Activated CD4-positive, alpha-beta T cell treated with anti-CD3 and anti-CD28 coated beads for 36 hours (primary cell): ENCODE data around the gene GHRL. TPM values are rescaled to one million over a fixed set of nuclear protein-coding genes. Genes with fewer than 3 reads are reported as not detected.
"Not testable (repeated sequence)": the region's sequence is repeated elsewhere in the genome, so short reads cannot be mapped to it uniquely, and the experiment has no call there.

ENCODE experiments used
- ATAC-seq: fragments of 200-7000 bp; cut with Tn5 transposase; one replicate; pipeline ENCODE4 v1.10.0; 2021; ENCODE audit warnings: mild to moderate bottlenecking, moderate library complexity
- CTCF ChIA-PET: fragments of 350-600 bp; sonication (Branson Sonifier 250); formaldehyde crosslinking; loops from one replicate; lab custom pipeline; 2021; ENCODE audit warnings: antibody characterized with exemption; lab: Charles Lee
- POLR2A ChIA-PET: fragments of 350-600 bp; sonication (Branson Sonifier 250); formaldehyde crosslinking; loops from one replicate; lab custom pipeline; 2021; ENCODE audit warnings: antibody characterized with exemption, inconsistent platforms; lab: Charles Lee
- DNase-seq: peaks from one replicate; pipeline ENCODE4 v3.0.0-alpha.2; 2020
- H3K27ac Mint-ChIP-seq: one replicate; pipeline ENCODE4 v1.8.0; 2021; ENCODE audit warnings: mixed read lengths
- H3K27me3 Mint-ChIP-seq: one replicate; pipeline ENCODE4 v1.8.0; 2021; ENCODE audit warnings: mixed read lengths
- H3K36me3 Mint-ChIP-seq: one replicate; pipeline ENCODE4 v1.8.0; 2021; ENCODE audit warnings: low read depth, mixed read lengths
- H3K4me1 Mint-ChIP-seq: one replicate; pipeline ENCODE4 v1.8.0; 2021; ENCODE audit warnings: mixed read lengths
- H3K4me3 Mint-ChIP-seq: one replicate; pipeline ENCODE4 v1.8.0; 2021; ENCODE audit warnings: mild to moderate bottlenecking, moderate library complexity, mixed read lengths
- H3K9me3 Mint-ChIP-seq: one replicate; pipeline ENCODE4 v1.8.0; 2021; ENCODE audit warnings: low read depth, mixed read lengths
- intact Hi-C, 2 experiments: fragments of 100-400 bp; cut with DNase I in 1 of 2; cut with micrococcal nuclease in 1 of 2; formaldehyde crosslinking; loops; one replicate each; pipeline versions ENCODE4 v1.14.2 to v1.15.1; 2022 to 2024; cut with DNase I, micrococcal nuclease
- total RNA-seq, 2 experiments: library from RNA; stranded (reverse); gene quantifications; one replicate each; pipeline ENCODE4 v1.2.3, GENCODE V29; 2021

GHRL gene
- total RNA-seq, 2 experiments from 2014 or later, result 0.19 to 0.30 TPM

GRCh38 chr3:10310578-10310977 is 17.8 kb upstream of the GHRL start:
- CTCF ChIA-PET, result no interaction called here
- Mint-ChIP-seq H3K27me3 (no peaks in the 10 kb centered on the region), H3K27ac (peak overlapping the region; percentile 29), H3K9me3 (no peaks in the 10 kb centered on the region), H3K36me3 (peaks cover 54% of the 10 kb centered on the region), H3K4me1 (peaks cover 9% of the 10 kb centered on the region), H3K4me3 (no peak overlapping the region)
- DNase-seq, result no peak
- POLR2A ChIA-PET, result no interaction called here
- intact Hi-C loops, result no loop called here
- ATAC-seq, result no peak

GRCh38 chr3:10309736-10310135 is 17.0 kb upstream of the GHRL start:
- DNase-seq, result no peak
- ChIA-PET POLR2A (interaction anchor here (0.6 kb wide), 1 partner anchor 20 kb away, joined by 3 read pairs; no protein-coding TSS in a partner anchor), CTCF (interaction anchor here (0.6 kb wide), 1 partner anchor 156 kb away, joined by 3 read pairs; no protein-coding TSS in a partner anchor)
- peaks cover 58% of the 10 kb centered on the region for H3K36me3 Mint-ChIP-seq
- H3K27me3 Mint-ChIP-seq, result no peaks in the 10 kb centered on the region
- peak overlapping the region; percentile 65 for H3K27ac Mint-ChIP-seq
- no peaks in the 10 kb centered on the region for H3K9me3 Mint-ChIP-seq
- intact Hi-C loops, result no loop called here
- H3K4me1 Mint-ChIP-seq, result peaks cover 9% of the 10 kb centered on the region
- no peak for ATAC-seq
- H3K4me3 Mint-ChIP-seq, result no peak overlapping the region

DNA sequence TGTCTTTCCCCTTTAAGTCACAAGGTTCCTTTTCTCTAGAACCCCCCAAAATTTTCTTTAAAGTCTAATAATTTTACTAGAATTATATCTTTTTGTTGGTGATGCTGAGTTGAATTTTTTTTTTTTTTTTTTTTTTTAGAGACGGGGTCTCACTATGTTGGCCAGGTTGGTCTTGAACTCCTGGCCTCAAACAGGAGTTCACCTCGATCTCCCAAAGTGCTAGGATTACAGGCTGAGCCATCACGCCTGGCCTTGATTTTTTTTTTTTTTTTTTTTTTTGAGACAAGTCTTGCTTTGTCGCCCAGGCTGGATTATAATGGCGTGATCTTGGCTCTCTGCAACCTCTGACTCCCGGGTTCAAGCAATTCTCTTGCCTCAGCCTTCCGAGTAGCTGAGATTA is 15.9 kb upstream of the GHRL start:
- H3K4me3 Mint-ChIP-seq, result no peak overlapping the region
- peaks cover 58% of the 10 kb centered on the region for H3K36me3 Mint-ChIP-seq
- POLR2A ChIA-PET, result no interaction called here
- H3K9me3 Mint-ChIP-seq, result no peaks in the 10 kb centered on the region
- H3K27ac Mint-ChIP-seq, result no peak overlapping the region
- ATAC-seq, result no peak
- peaks cover 9% of the 10 kb centered on the region for H3K4me1 Mint-ChIP-seq
- no peaks in the 10 kb centered on the region for H3K27me3 Mint-ChIP-seq
- DNase-seq, result no peak
- CTCF ChIA-PET, result interaction anchor here (0.6 to 0.7 kb wide), 2 partner anchors 9 to 94 kb away, joined by 3 to 4 read pairs; no protein-coding TSS in a partner anchor
- intact Hi-C loops, result no loop called here

- intact Hi-C loops, result no loop called here
- ATAC-seq (no peak), DNase-seq (no peak)
- Mint-ChIP-seq H3K9me3 (no peaks in the 10 kb centered on the region), H3K4me1 (peaks cover 9% of the 10 kb centered on the region), H3K36me3 (peaks cover 60% of the 10 kb centered on the region), H3K27me3 (no peaks in the 10 kb centered on the region), H3K27ac (peak overlapping the region; percentile 62), H3K4me3 (no peak overlapping the region)
- POLR2A ChIA-PET, result no interaction called here
- CTCF ChIA-PET, result interaction anchor here (0.8 kb wide), 1 partner anchor 14 kb away, joined by 3 read pairs; no protein-coding TSS in a partner anchor
These were observed 13.4 kb upstream of the GHRL start for GRCh38 chr3:10306156-10306555.

DNA sequence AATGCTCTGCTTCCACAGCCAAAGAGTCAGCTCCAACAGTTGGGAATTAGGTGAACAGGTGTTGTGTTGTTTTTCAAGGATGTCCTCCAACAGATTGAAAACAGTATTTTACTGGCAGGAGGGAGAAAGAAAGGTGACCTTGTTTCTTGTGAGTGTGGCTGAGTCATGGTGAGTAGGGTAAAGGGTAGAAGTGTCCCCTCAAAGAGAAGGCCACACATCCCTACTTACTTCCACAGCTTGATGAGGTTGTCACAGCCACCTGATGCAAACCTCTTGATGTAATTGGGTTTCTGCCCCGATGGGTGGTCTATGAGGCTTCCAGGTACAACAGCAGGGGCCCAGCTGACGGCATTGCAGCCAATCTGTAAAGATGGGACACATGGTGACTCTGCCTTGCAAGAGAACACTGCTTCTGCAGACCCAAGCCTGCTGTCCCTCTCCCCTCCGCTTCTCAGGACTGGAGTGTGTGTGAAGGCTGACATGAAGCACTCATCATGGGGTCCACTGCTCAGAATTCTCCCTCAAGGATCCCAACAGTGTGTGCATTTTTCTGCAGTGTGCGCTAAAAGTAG is 12.7 kb upstream of the GHRL start:
- Mint-ChIP-seq H3K4me1 (peaks cover 2% of the 10 kb centered on the region), H3K27ac (peak overlapping the region; percentile 13), H3K27me3 (no peaks in the 10 kb centered on the region), H3K9me3 (no peaks in the 10 kb centered on the region), H3K4me3 (no peak overlapping the region), H3K36me3 (peaks cover 60% of the 10 kb centered on the region)
- ChIA-PET CTCF (interaction anchor here (0.8 to 1.3 kb wide), 3 partner anchors 12 to 15 kb away, joined by 3 read pairs; no protein-coding TSS in a partner anchor), POLR2A (interaction anchor here (0.6 kb wide), 1 partner anchor 420 kb away, joined by 3 read pairs; no protein-coding TSS in a partner anchor)
- no peak for ATAC-seq
- intact Hi-C loops, result no loop called here
- DNase-seq, result no peak

DNA sequence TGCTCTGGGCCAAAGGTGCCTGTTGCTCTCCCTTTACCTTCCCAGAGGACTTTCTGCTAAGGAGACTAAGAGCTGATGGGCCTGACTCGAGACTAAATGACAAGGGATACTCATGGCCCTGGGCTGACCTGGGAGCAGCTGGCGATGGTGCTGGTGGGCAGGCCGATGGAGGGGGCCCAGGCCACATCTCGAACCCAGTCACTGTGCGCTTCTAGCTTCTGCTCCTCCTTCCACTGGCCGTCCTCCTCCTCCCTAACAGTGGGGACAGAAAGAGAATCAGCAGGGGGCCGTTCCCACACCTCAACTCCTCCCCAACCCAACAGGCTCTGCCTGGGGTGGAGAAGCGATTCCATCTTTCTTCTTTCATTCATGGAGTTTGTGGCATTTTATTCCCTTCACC is 12.2 kb upstream of the GHRL start:
- Mint-ChIP-seq H3K4me3 (no peak overlapping the region), H3K4me1 (peaks cover under 1% of the 10 kb centered on the region), H3K27ac (peak overlapping the region; percentile 13), H3K9me3 (no peaks in the 10 kb centered on the region), H3K36me3 (peaks cover 56% of the 10 kb centered on the region), H3K27me3 (no peaks in the 10 kb centered on the region)
- ATAC-seq, result no peak
- CTCF ChIA-PET, result interaction anchor here (1.2 to 1.3 kb wide), 3 partner anchors 12 to 102 kb away, joined by 3 read pairs; no protein-coding TSS in a partner anchor
- POLR2A ChIA-PET, result interaction anchor here (0.6 to 1.0 kb wide), 3 partner anchors 19 to 420 kb away, joined by 3 read pairs; no protein-coding TSS in a partner anchor
- intact Hi-C loops, result no loop called here
- no peak for DNase-seq

- H3K27me3 Mint-ChIP-seq, result no peaks in the 10 kb centered on the region
- peaks cover 59% of the 10 kb centered on the region for H3K36me3 Mint-ChIP-seq
- intact Hi-C loops, result no loop called here
- H3K27ac Mint-ChIP-seq, result no peak overlapping the region
- CTCF ChIA-PET, result interaction anchor here (0.6 to 1.2 kb wide), 3 partner anchors 11 to 375 kb away, joined by 3 read pairs; partner anchors contain the start of gene GHRL
- H3K4me1 Mint-ChIP-seq, result peaks cover 12% of the 10 kb centered on the region
- POLR2A ChIA-PET, result no interaction called here
- no peak overlapping the region for H3K4me3 Mint-ChIP-seq
- no peak for ATAC-seq
- H3K9me3 Mint-ChIP-seq, result no peaks in the 10 kb centered on the region
- DNase-seq, result no peak
These were observed 11.0 kb upstream of the GHRL start for GRCh38 chr3:10303785-10304184.

DNA sequence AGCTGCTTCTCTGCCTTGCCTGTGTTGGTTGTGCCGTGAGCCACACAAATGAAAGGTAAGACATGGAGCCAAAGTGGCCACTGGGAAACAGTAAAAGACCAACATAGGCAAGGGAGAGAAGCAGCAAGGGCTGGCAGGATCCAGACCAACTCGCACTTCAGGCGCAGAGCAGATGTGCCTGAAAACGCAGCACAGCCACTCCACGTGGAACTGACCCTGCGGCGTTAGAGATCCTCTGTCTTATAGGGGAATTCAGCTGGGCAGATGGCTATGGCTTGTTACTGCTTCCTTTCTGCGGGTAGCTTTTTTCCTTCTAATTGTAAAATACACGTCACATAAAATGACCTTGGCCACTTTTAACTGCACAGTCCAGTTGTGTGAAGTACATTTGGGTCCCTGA is 10.4 kb upstream of the GHRL start:
- intact Hi-C loops, result no loop called here
- no peak overlapping the region for H3K4me3 Mint-ChIP-seq
- no peak for DNase-seq
- no peak overlapping the region for H3K27ac Mint-ChIP-seq
- peaks cover 59% of the 10 kb centered on the region for H3K36me3 Mint-ChIP-seq
- H3K4me1 Mint-ChIP-seq, result peaks cover 12% of the 10 kb centered on the region
- ChIA-PET CTCF (no interaction called here), POLR2A (no interaction called here)
- no peak for ATAC-seq
- H3K9me3 Mint-ChIP-seq, result no peaks in the 10 kb centered on the region
- H3K27me3 Mint-ChIP-seq, result no peaks in the 10 kb centered on the region

DNA sequence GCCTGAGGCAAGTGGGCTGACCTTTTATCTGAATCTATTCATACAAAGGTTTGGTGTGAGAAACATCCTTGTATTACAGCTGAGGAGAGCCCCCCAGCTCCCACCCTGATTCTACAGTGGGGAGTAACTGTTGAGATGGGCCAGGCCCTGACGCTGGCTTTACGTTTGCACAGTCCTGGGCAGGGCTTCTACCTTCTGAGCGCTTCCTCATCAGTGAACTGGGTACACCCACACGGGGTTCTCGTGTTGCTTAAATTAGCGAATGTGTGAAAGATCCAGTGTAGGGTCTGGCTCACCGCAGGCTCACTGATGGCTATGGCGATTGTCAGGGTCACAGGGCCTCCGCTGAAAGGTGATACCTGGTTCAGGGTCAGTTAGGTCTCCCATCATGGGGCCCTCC is 7.3 kb upstream of the GHRL start:
- Mint-ChIP-seq H3K36me3 (peaks cover 49% of the 10 kb centered on the region), H3K4me3 (no peak overlapping the region), H3K27ac (peak overlapping the region; percentile 83), H3K9me3 (no peaks in the 10 kb centered on the region), H3K4me1 (peaks cover 12% of the 10 kb centered on the region), H3K27me3 (no peaks in the 10 kb centered on the region)
- intact Hi-C loops, result no loop called here
- ATAC-seq (peak; percentile 20), DNase-seq (no peak)
- ChIA-PET POLR2A (interaction anchor here (1.0 kb wide), 1 partner anchor 36 kb away, joined by 3 read pairs; no protein-coding TSS in a partner anchor), CTCF (no interaction called here)

- peaks cover 52% of the 10 kb centered on the region for H3K36me3 Mint-ChIP-seq
- no peaks in the 10 kb centered on the region for H3K9me3 Mint-ChIP-seq
- peak overlapping the region; percentile 83 for H3K27ac Mint-ChIP-seq
- ChIA-PET POLR2A (no interaction called here), CTCF (interaction anchor here (0.7 to 1.1 kb wide), 2 partner anchors 9 to 16 kb away, joined by 3 to 4 read pairs; no protein-coding TSS in a partner anchor)
- no peaks in the 10 kb centered on the region for H3K27me3 Mint-ChIP-seq
- peaks cover 12% of the 10 kb centered on the region for H3K4me1 Mint-ChIP-seq
- ATAC-seq, result peak; percentile 71
- H3K4me3 Mint-ChIP-seq, result no peak overlapping the region
- intact Hi-C loops, result no loop called here
- no peak for DNase-seq
These were observed 6.9 kb upstream of the GHRL start for GRCh38 chr3:10299679-10300078.

DNA sequence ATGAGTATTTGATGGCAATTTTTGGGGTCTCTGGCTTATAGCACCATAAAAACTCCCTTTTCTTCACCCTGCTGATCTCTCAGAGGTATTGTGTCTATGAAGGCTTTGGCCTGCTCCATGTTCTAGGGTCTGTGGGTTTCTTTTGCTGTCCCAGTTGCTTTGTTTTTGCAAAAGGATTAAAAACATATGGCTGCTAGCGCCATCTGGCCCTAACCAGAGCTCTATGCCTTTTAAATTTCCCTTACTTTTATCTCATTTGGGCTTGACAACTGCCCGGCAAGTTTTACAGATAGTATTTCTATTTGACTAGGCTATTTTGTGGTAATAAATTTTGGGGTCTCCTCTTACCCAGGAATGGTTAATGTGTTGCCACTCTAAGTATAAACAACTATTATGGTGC is 6.4 kb upstream of the GHRL start:
- peaks cover 12% of the 10 kb centered on the region for H3K4me1 Mint-ChIP-seq
- no peak overlapping the region for H3K4me3 Mint-ChIP-seq
- no peak for DNase-seq
- H3K36me3 Mint-ChIP-seq, result peaks cover 50% of the 10 kb centered on the region
- intact Hi-C loops, result no loop called here
- H3K27ac Mint-ChIP-seq, result peak overlapping the region; percentile 83
- CTCF ChIA-PET, result interaction anchor here (0.7 to 1.1 kb wide), 2 partner anchors 9 to 16 kb away, joined by 3 to 4 read pairs; no protein-coding TSS in a partner anchor
- no peaks in the 10 kb centered on the region for H3K27me3 Mint-ChIP-seq
- no peak for ATAC-seq
- H3K9me3 Mint-ChIP-seq, result no peaks in the 10 kb centered on the region
- POLR2A ChIA-PET, result no interaction called here

GRCh38 chr3:10298064-10298463 is 5.3 kb upstream of the GHRL start:
- intact Hi-C loops, H3K27me3 Mint-ChIP-seq, ATAC-seq, H3K4me3 Mint-ChIP-seq, CTCF ChIA-PET, POLR2A ChIA-PET, H3K27ac Mint-ChIP-seq, H3K9me3 Mint-ChIP-seq, DNase-seq: not testable (repeated sequence)
- peaks cover 12% of the 10 kb centered on the region for H3K4me1 Mint-ChIP-seq
- peaks cover 43% of the 10 kb centered on the region for H3K36me3 Mint-ChIP-seq
